ENCODE results near the gene SLC6A9. TPM values are rescaled to one million over a fixed set of nuclear protein-coding genes. Genes with fewer than 3 reads are reported as not detected.

SLC6A9 gene
- total RNA-seq, 4 donors from 2014 or later: 0.31 to 7.4 (median 4.0) TPM

GRCh38 chr1:43996733-43997115 is 34.5 kb downstream of the SLC6A9 start:
- no peak for TF ChIP-seq CTCF (IDR thresholded peaks at IDR 0.05)
- DNase-seq (ENCODE audit: low spot score) (no peak), ATAC-seq (ENCODE audit: low FRiP score) (no peak)

GRCh38 chr1:43995984-43996732 is 35.1 kb downstream of the SLC6A9 start:
- no peak for ATAC-seq (ENCODE audit: low FRiP score)
- TF ChIP-seq CTCF (IDR thresholded peaks at IDR 0.05): no peak
- no peak for DNase-seq (ENCODE audit: low spot score)

- DNase-seq (ENCODE audit: low spot score) (no peak), ATAC-seq (ENCODE audit: low FRiP score) (no peak)
- no peak for TF ChIP-seq CTCF (IDR thresholded peaks at IDR 0.05)
Measured at GRCh38 chr1:43994794-43995790, 36.2 kb downstream of the SLC6A9 start.

GRCh38 chr1:43994071-43994470 is 37.2 kb downstream of the SLC6A9 start:
- DNase-seq (ENCODE audit: low spot score): no peak
- TF ChIP-seq CTCF (IDR thresholded peaks at IDR 0.05): no peak
- ATAC-seq (ENCODE audit: low FRiP score): no peak

GRCh38 chr1:43993206-43993914 is 37.9 kb downstream of the SLC6A9 start:
- DNase-seq (ENCODE audit: low spot score) (no peak), ATAC-seq (ENCODE audit: low FRiP score) (no peak)
- no peak for TF ChIP-seq CTCF (IDR thresholded peaks at IDR 0.05)

GRCh38 chr1:43992232-43992995 is 38.8 kb downstream of the SLC6A9 start:
- DNase-seq (ENCODE audit: low spot score): no peak
- ATAC-seq (ENCODE audit: low FRiP score): no peak
- no peak for TF ChIP-seq CTCF (IDR thresholded peaks at IDR 0.05)
